ENCODE data around the gene GBP6. TPM values are rescaled to one million over a fixed set of nuclear protein-coding genes. Genes with fewer than 3 reads are reported as not detected.

Gene GBP6
- total RNA-seq, 1 donor = under 0.01 TPM

Other genes starting within 250 kb of the GBP6 start
- gene GBP2, start 237.9 kb upstream of the GBP6 start, total RNA-seq = 88.9 TPM
- not detected for gene GBP7, start 188.1 kb upstream of the GBP6 start, total RNA-seq
- gene GBP4, start 165.1 kb upstream of the GBP6 start, total RNA-seq = 46.3 TPM
- 26.4 TPM for gene GBP5, start 91.2 kb upstream of the GBP6 start, total RNA-seq
- 11.6 TPM for gene LRRC8B, start 160.8 kb downstream of the GBP6 start, total RNA-seq